NCI-H2227 treated with DMSO at 0.1 percent for 48 hours (cell line): Measurements from ENCODE around the gene KRT78.
"Not testable (repeated sequence)": the region's sequence is repeated elsewhere in the genome, so short reads cannot be mapped to it uniquely, and the experiment has no call there.

Source experiments
- DNase-seq: peaks from one replicate; lab custom pipeline; 2025; lab: John Stamatoyannopoulos, UW

The KRT78 gene

DNA sequence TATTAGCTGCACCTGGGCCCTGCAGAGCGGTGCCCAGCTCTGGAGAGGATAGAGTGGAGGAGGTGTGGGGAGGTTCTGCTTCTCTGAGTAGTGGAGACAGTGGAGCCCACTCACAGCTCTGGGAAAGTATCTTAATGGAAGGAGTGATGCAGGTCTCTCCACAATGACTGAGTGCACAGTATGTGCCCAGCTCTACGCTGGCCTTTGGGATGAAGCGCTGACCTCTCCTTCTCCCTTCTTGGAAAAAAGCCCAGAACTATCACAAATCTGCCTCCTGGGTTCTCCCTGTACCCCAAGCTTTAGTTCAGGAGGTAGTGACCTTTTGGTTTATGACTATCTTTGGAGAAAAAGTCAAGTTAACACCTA lies 52.4 kb downstream of the KRT78 start:
- DNase-seq, result no peak

DNA sequence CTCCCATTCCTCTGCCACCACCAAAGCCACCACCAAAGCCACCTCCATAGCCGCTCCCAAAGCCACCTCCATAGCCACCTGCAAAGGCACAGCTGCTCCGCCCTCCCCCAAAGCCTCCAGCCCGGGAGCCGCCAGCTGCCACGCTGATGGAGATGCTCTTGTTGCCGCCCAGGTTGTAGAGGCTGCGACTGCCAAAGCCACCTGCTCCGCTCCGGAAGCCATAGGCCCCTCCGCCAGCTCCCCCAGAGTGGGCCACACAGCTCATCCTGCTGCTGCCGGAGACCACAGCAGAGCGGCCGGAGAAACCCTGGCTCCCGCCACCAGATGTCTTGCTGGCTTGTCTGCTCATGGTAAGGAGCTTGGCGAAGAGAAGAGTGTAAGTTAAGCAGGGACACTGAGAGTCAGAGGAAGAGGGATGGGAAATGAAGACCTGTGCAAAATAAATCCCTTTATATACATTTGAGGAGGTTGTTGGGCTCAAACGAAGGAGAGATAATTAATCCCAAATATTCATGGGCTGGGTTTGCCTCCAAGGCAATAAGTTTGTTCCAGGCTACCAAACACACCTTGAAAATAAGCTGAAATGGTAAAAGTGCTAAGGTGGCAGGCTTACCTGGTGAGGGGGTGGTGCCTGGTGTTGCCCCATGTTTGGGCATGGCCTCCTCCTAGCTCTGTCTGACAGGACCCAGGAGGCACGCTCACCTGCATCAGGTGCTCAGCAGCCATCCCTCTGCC lies 52.9 kb downstream of the KRT78 start, which contains the start of gene KRT3:
KRT3 (minus strand) TSS at position 424 of the 735 bp plus-strand sequence; CDS start at position 349, 75 bp downstream.
- DNase-seq, result no peak

DNA sequence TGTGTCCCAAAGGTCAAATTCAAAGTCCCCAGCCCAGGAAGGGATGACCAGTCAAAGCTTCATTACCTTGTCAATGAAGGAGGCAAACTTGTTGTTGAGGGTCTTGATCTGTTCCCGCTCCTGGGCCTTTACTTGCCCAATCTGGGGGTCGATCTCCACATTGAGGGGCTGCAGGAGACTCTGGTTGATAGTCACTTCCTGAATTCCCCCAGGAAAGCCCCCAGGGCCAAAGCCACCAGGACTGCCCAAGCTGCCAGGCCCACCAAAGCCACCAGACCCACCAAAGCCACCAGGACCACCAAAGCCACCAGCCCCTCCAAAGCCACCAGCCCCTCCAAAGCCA lies 53.5 kb downstream of the KRT78 start:
- not testable (repeated sequence) for DNase-seq

DNA sequence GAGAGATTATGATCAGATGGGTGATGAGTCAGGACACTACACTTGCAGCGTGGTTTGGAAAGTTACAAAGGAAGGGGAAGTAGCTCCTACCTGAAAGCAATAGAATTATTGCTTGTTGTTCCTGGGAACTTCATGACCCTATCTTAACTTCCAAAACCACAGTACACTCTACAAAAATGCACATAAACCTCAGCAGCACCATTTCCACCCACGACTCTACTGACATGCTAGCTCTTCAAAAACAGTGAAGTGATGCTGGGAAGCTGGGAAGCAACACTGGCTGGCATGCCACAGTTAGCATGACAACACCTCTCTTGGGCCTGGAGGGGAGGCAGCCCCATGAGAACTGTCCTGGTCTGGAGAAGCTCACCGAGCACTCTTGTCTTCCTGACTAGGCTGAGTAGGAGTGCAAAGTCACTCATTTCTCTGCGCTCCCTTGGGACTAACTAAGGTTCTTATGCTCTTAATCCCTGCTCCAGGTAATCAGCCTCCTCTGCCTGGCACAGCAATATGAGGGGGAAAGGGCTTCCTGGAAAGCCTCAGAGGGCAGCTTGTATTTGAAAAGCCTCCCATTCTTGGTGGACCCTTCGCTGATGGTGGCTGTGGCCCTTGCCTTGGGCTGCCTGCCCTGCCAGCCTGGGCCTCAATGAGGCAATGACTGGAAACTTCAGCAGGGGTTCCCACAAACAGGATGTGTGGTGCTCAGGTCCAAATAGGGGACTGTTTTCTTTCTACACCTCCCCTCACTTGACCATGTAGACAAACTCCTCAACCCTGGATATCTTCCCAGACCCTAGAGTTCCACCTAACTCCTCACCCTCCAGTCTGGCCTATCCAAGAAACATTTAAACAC lies 54.1 kb downstream of the KRT78 start:
- no peak for DNase-seq

DNA sequence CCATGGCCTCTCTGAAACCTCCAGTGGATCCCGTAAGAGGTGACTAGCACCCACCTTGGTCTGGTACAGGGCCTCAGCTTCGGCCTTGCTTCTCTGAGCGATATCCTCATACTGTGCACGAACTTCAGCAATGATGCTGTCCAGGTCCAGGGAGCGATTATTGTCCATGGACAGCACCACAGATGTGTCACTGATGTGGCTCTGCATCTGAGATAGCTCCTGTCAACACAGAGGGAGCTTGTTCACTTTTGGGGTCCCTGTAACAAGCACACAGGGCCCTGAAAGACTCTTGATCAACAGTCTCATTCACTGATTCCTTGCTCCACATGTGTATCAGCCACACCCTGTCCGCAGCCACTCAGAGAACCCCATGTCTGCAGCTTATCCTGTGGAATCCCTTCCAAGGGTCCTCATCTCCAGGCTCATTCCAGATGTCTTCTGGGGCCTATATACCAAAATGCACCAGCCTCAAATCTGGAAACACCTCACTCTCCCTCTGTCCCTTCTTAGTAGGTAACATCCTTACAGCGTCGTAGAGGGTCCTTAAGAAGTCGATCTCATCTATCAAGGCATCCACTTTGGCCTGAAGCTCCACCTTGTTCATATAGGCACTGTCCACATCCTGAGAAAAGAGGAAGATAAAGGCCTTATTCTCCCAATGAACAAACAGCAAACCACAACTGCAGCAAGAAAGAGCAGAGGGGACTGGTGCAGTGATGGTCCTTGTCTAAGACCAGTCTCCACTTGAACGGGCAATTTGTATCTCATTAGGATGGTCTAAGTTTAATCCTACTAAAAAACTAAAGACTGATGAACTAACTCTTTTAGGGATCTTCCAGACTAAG lies 56.4 kb downstream of the KRT78 start:
- DNase-seq, result no peak

DNA sequence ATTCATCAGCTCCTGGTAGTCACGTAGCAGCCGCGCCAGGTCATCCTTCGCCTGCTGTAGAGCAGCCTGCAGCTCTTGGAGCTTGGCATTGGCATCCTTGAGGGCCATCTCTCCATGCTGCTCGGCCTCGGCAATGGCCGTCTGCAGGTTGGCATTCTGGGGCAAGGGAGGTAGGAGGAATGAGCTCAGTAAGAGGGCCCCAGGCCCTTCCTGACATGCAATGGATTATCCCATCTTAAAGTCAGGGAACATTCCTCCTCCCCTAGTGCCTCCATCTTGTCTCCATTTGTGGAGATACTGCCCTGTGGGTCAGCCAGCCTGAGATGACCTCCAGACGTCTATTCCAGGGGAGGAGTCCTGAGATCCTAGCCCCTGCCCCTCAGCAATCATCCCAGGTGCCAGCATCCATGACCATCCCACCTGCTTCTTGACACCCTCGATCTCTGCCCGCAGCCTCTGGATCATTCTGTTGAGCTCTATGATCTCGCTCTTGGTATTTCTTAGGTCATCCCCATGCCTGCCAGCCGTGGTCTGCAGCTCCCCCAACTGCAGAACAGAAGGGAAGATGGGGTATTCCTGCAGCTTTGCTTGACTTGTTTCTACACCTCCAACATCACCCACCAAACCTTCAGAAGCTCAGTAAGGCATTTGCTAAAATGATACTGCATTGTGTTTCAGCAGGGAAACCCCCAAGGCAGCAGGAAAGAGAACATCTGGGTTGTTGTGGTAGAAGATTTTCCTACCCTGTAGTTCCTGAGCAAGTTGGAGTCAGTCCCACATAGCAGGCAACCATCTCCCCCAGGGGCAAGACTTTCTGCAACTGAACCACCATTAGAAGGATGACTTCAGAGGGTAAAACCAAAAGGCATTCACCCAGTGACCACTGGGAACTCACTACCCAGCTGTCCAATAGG lies 57.3 kb downstream of the KRT78 start:
- no peak for DNase-seq

DNA sequence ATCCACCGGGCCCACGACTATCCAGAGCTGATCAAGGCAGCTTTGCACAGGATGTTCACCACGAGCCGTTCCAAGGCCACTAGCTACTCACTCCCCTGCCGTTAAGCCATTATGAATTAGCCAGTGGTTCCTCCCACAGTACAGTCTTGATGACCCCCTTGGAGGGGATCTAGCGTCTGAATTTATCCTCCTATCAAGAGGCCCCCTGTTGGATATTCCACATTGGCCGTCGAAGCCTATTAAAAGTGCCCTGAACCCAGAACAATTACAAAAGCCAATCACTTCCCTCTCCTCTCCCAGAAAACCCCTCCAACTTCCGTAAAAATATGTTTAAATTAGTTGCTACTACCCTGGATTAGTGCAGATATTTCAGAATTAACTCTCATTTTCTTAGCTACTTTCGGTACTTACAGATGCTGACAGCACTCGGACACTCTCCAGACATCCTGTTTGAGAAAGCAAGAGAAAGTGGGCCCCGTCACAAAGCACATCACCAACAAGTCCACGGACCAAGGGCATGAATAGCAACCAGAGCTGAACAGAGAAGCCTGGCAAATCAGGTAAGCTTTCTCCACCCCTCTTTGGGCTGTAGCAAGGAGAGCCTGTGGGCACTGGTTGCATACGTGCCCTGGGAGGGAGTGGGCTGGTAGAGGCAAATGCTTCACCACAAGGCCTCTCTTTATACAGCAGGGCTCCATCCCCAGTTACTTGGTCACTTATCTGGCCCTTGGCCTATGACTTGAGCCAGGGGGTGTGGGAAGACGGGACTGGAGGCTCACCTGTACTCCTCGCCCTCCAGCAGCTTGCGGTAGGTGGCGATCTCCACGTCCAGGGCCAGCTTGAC lies 58.1 kb downstream of the KRT78 start:
- DNase-seq, result no peak

DNA sequence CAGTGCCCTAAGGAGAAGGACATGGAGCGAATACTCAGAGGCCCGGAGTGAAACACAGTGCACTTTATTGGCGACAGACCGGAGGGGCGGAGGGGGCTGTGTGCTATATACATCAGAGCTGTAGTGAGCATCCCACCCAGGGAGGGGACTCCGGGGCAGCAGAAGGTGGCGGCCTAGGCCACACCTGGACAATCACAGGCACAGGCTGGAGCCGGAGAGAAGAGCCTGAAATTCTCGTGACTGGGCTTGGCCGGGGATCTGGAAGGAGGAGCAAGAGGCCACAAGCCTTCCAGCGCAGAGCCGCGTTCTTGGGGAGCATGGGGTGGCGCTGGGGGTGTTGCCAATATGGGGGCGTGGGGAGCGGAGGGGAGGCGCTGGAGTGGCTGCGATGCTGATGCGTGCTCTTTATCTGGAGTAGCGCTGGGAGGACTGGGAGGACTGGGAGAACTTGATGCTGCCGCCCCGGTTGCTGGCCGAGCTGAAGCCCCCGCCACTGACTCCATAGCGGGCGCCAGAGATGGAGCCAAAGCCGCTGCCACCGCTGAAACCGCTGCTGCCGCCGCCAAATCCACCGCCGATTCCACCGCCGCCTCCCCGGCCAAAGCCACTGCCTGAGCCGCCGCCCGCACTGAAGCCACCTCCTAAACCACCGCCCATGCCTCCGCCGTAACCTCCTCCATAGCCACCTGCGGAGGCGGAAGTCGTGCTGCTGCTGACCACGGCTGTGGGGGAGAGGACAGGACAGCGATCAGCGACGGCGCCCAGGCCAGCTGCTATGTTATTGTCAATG lies 59.0 kb downstream of the KRT78 start:
- DNase-seq, result no peak

DNA sequence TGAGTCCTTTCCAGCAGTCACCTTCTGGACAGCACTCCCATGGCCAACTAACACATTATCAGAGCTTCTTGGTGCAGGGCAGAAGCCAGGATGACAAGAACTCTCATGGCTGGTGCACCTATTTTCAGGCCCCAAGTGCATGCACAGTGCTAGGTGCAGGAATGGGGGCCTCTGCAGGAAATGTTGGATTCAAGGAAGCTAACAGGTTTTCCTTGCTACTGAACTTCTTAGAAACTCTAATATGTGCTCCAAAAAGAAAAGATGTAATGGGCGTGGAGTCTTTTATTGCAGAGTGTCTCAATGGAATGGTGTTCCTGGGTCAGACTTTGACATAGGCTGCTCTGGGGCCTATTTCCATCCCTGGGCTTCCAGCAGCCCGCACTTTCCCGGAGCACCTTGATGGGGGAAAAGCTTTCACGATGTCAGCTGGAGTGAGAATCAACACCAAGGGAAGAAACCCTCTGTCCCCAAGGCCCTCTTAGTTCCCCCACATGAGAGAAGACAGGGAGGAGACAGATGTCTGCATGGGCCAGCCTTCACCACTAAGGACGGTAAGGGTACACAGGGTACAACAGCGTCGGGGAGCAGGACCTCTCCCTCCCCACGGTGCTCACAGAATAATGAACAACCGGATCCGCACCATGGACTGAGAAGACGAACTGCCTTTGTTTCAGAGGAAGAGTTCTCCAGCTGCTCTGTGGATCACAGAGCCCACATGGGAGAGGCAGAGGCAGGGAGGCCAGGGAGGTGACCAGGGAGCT lies 59.7 kb downstream of the KRT78 start:
- no peak for DNase-seq

DNA sequence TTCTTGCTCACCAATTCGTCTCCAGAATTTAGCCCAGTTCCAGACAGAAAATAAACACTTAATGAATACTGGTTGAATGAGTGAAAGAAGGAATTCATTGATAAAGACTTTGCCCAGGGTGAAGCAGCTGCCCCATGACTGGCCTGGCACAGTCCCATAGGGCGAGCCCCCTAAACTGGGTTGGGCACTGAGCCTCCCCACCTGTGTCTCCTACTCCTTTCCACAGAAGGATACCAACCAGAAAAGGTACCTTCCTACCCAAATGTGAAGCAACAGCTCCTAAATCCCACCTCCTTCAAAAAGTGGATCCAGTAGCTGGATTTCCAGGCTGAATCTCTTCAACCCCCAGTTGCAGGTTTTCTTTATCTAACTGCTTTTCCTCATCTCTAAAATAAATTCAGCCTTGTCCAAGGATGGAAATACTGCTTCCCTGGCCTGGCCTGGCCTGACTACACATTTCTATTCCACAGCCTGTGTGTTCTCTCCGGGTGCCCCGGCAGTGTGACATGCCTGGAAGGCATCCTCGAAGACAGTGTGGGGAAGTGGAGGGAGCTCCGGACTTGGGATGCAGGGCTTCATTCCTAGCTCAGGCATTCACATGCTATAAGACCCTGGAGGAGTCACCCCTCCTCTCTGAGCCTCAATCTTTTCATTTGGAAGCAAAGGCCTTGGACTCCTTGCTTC lies 60.5 kb downstream of the KRT78 start:
- no peak for DNase-seq
